HG03139 (cell line): ENCODE results near the gene SETD9.

Experiments used
- ATAC-seq: cut with Tn5 transposase; IDR thresholded peaks from one replicate; pipeline ENCODE4 v1.9.1; 2021; ENCODE audit not compliant: unreplicated experiment

SETD9 gene

GRCh38 chr5:56909294-56910209 is at the start of gene SETD9:
TSS of gene SETD9 (plus strand) at chr5:56909596. CDS start at chr5:56909646, 50 bp downstream.
- ATAC-seq: peak; percentile 89

- ATAC-seq: no peak
Measured at GRCh38 chr5:56861893-56862485, 47.4 kb upstream of the SETD9 start.

- no peak for ATAC-seq
Measured at GRCh38 chr5:56862909-56863308, 46.5 kb upstream of the SETD9 start.

GRCh38 chr5:56871777-56872176 is 37.6 kb upstream of the SETD9 start:
- no peak for ATAC-seq

GRCh38 chr5:56873056-56873455 is 36.3 kb upstream of the SETD9 start:
- ATAC-seq: no peak

- ATAC-seq: no peak
Measured at GRCh38 chr5:56876327-56876726, 33.1 kb upstream of the SETD9 start.

- ATAC-seq: no peak
Measured at GRCh38 chr5:56881571-56881970, 27.8 kb upstream of the SETD9 start.

GRCh38 chr5:56893251-56893951 is 16.0 kb upstream of the SETD9 start:
- no peak for ATAC-seq

GRCh38 chr5:56896763-56897162 is 12.6 kb upstream of the SETD9 start:
- ATAC-seq: no peak

- ATAC-seq: no peak
Measured at GRCh38 chr5:56898213-56898612, 11.2 kb upstream of the SETD9 start.

- ATAC-seq: no peak
Measured at GRCh38 chr5:56900395-56900794, 9.0 kb upstream of the SETD9 start.

GRCh38 chr5:56900858-56901578 is 8.4 kb upstream of the SETD9 start:
- ATAC-seq: no peak

- ATAC-seq: peak; percentile 26
Measured at GRCh38 chr5:56908942-56909293, 478 bp upstream of the SETD9 start.

GRCh38 chr5:56910210-56910965 is 992 bp downstream of the SETD9 start:
- ATAC-seq: peak; percentile 11

- ATAC-seq: no peak
Measured at GRCh38 chr5:56913766-56914165, 4.4 kb downstream of the SETD9 start.

- no peak for ATAC-seq
Measured at GRCh38 chr5:56914678-56915077, 5.3 kb downstream of the SETD9 start.

GRCh38 chr5:56917534-56917933 is 8.1 kb downstream of the SETD9 start:
- ATAC-seq: no peak

- no peak for ATAC-seq
Measured at GRCh38 chr5:56918054-56918453, 8.7 kb downstream of the SETD9 start.

- ATAC-seq: no peak
Measured at GRCh38 chr5:56919942-56920662, 10.7 kb downstream of the SETD9 start.

- ATAC-seq: no peak
Measured at GRCh38 chr5:56922922-56923321, 13.5 kb downstream of the SETD9 start.
